HG03064 (cell line): ENCODE data around the gene MOB3B.

Source experiments
- ATAC-seq: cut with Tn5 transposase; IDR thresholded peaks from one replicate; pipeline ENCODE4 v1.9.1; 2021; ENCODE audit warnings: low read depth; ENCODE audit not compliant: unreplicated experiment

Gene MOB3B

DNA sequence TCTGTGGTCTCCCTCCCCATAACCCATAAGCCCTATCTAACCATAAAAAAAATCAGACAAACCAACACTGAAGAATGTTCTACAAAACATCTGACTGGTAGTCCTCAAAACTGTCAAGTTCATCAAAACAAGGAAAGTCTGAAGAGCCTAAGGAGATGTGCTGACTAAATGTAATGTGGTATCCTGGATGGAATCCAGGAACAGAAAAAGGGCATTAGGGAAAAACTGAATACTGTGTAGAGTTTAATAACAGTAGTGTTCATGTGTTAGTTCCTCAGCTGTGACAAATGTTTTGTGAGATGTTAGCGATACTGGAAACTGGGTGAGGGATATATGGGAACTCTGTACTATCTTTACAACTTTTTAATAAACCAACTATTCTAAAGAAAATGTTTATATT lies 157.0 kb downstream of the MOB3B start:
- no peak for ATAC-seq

DNA sequence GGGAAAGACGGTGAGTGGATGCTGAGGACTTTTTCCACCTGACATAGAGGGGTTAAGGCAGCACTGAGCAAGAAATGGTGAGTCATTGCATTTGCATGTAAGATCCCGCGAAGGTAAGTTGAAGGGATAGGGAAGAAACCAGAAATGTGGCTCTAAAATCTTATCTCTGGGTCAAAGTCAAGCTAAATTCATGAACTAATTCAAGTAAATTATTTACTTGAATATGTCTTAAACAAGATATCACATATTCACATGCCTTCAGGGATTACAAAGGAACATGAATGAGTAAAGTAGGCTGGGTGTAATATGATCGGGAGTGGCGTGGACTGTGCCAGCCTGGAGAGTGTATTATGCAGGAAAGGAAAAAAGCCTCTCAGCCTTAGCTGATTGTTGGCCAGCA lies 158.2 kb downstream of the MOB3B start:
- ATAC-seq = no peak

DNA sequence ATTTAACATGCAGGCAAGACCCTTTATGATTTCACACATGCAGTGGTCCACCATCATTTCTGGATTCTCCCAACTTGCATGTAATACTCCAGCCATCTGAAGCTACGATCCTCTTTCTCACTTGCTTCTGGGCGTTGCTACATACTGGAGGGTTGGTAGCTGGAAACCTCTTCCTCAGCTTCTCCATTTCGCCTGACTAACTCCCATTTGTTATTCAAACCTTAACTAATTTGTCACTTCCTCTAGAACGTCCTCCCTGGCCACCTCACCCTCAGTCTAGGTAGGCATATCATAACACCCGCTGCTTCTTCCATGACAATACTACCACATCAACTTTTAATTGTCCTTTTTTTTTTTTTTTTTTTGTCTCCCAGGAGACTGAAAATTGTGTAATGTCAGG lies 160.0 kb downstream of the MOB3B start:
- no peak for ATAC-seq

DNA sequence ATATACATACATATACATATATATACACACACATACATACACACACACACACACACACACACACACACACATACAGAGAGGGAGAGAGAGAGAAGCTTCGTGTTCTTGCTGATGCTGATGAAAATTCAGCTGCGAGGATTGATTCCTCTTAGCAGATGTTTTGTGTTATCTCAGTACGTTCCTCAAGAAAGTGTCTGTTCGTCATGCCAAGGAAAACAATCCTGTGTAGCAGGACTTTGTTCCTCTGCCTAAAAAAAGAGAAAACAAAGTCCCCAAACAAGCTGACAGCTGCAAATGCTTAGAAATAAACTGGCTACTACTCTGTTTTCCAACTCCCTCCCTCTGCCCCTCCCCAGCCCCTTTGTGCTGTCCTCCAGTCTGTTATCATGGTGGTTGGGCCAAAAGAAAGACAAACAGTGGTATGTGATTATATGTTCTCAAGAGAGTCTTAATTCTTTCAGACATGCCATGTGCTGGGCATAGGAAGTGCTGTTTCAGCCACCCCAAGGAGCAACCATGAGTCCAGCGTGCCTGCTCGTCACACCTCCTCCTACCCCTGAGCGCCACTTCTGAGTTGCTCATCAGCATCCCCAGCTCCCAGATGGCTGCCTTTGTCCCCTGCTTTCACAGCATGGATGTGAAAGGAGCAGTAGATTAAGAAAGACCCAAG lies 161.2 kb downstream of the MOB3B start:
- no peak for ATAC-seq

DNA sequence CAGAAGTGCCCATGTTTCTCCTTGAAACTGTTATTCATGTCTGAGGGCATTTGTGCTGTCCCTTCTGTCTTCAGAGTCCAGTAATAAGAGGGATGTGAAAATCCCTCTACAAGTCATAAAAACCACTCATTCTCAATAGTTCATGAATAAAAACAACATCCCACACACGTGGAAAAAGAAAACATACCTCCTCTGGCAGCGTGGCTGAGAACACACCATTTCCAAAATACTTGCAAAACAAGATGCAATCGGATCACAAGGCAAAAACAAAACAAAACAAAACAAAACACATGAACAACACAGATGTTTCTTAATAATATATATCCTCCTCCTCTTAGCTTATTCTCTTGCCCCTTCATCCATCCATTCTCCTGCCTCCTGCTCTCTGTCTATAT lies 161.7 kb downstream of the MOB3B start:
- ATAC-seq = no peak

DNA sequence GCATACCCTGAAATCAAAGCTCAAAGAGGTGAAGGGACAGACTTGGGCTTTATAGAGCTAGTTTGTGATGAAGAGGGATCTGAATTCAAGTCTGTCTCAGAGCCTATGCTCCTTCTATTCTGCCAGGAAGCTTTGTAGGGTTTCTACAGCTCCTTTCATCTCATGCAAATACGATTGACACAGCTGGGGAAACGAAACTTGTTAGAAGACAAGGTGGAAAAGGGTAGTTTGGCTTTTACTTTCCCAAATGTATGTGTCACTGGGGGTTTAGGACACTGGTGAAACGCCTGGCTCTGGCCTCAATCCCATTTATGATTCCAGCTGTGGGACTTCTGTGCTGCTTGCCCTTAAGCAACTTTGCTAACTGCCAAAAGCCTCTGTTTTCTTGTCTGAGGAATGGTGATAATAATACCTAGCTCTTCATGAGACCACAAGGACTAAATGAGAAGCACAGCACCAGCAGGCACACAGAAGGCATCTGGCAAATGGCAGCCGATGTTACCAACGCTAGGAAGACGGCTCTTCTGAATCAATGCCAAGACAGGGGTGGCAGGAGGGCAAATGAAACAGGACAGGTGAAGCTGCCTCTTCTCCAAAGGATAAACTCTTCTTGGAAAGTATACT lies 162.3 kb downstream of the MOB3B start:
- ATAC-seq = peak; percentile 63

DNA sequence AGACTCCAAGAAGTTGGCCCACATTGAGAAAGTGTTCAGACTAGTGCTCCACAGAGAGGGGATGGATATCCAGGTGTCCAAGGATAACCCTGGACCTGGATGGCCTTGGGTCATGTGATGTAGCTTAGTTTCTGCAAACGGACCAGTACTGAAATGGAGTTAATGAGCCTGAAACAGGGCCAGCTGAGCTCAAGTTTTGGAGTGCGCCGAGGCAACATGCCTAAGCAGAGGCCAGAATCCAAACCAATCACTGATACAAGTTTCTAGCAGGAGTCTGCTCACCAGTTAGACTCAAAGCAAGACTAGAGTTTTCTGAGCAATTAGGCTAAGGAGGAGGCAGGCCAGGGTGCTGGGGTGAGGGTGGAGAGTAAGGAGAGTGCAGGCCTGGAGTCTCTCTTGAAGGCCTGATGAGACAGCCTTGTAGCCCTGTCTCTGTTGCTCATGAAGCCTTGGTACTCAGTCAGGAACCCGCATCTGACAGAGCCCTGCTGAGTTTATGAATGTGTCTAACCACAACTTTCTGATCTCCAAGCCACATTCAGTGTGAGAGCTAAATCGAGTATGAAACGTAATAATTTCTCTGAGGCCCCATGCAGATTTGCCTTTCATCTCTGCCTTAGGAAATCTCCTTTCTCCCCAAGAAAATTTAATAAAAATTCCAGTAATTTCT lies 163.8 kb downstream of the MOB3B start:
- peak; percentile 89 for ATAC-seq

DNA sequence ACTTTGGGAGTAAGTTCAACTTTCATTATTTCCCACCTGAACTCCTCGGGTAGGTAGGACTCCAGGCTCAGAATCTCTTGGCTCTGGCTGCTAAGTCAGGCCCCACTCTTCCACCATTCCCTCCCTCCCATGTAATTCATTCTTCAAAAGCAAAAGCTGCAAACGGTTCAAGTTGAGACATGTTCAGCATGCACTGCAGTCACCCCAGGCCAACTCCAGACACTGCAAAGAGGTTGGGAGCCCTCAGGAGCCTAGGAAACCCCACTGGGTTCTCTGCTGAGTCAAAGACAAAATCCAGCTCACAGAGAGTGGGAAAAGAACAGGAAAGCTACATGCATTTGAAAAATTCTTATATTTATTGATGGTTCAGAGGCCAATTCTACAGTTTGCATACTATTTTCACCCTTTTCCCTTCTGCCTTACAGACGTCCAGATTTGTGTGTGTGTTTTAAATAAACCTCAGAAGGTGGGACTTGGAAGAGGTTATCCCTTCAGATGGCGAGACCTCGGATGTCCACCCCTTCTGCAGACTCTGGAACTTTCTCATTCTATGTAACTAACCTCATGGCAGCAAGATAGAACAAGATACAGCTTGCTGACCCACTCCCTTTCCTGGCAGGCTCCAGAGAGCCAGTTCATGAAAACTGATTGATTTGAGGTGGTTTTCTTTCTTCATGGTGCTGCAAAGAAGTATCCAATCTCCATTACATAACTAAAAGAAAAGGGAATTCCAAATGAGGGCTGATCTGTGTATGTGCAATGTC lies 167.0 kb downstream of the MOB3B start:
- ATAC-seq = no peak

DNA sequence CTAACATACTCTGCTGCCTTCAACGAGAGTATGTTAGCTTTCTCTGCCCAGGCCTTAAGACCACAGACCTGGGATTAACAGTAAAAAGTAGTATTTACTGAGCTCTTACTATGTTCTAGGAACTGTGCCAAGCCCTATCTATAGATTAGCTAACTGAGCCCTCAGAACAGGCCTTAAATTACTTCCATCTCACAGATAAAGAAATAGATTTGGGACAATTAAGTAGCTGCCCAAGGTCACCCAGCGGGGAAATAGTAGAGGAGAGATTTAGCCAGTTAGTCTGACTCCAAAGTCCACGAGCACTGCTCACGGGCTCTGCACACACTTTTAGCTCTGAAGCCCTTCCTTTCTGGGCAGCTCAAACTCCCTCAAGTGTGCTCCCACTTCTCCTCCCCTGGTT lies 168.1 kb downstream of the MOB3B start:
- ATAC-seq = no peak

DNA sequence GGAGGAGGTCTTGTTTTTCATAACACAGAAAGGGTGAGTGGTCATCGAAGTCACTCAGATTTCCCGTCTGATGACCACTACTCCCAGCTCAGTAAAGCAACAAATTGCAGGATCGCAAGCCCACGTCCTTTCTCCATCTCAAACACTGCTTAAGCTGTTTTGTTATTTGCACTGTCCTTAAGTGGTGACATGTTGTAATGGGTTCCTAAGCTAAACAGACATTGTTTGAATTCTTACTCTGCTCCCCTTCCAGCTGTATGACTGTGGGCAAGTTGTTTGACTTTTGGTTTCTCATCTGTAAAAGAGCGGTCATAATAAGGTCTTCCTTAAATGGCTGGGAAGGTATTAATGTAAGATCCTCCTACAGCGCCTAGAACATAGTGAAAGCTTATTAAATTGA lies 169.9 kb downstream of the MOB3B start:
- no peak for ATAC-seq

DNA sequence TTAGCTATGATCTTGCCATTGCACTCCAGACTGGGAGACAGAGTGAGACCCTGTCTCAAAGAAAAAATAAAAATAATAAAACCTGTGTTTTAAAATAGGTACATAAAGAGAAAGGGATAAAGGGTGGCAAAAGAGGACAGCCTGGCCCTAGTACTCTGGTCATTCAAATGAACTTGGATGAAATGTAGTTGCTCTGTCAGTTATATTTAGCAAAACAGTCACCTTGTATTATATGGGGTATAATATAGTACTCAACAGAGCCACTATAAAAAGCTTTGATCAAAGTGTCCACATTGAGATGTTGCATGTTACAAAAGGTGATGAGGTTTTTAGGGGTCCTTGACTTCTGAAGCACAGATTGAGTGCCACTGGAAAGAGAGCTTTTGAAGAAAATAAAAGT lies 171.6 kb downstream of the MOB3B start:
- no peak for ATAC-seq

DNA sequence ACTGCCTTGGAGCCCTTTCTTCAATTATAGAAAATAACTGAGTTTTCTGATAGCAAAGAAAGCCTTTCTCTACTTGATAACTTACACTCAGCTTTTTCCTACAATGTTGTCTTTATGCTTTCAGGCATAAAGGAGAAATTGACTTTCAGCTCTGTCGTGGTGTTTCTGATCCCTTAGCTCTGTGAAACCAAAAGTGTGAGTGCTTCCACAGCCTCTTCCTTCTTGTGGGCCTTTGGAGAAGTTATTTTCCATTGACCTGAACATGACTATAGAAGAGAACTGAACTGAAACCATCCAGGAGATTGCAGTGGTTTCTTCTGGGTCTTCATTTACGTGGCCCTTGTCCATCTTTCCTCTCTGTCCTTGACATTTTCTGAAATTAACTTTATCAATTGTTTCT lies 173.2 kb downstream of the MOB3B start:
- no peak for ATAC-seq

DNA sequence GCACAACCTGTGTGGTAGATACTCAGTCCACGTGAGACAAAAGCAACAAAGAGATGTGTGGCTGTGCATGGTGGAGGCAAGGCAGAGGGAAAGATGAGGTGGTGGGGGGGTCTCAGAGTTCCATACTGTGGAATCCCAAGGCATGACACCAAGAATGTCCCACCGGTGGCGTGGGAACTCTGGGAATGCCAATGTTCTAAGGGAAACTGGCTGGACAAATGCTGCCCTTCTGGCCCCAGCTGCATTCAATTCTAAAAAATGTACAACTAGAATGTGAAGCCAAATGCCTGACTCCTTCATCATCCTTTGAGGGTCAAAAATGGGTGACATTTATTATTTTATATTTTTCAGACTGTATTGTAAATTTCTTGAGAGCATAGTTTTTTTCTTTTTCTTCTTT lies 174.4 kb downstream of the MOB3B start:
- ATAC-seq = no peak

DNA sequence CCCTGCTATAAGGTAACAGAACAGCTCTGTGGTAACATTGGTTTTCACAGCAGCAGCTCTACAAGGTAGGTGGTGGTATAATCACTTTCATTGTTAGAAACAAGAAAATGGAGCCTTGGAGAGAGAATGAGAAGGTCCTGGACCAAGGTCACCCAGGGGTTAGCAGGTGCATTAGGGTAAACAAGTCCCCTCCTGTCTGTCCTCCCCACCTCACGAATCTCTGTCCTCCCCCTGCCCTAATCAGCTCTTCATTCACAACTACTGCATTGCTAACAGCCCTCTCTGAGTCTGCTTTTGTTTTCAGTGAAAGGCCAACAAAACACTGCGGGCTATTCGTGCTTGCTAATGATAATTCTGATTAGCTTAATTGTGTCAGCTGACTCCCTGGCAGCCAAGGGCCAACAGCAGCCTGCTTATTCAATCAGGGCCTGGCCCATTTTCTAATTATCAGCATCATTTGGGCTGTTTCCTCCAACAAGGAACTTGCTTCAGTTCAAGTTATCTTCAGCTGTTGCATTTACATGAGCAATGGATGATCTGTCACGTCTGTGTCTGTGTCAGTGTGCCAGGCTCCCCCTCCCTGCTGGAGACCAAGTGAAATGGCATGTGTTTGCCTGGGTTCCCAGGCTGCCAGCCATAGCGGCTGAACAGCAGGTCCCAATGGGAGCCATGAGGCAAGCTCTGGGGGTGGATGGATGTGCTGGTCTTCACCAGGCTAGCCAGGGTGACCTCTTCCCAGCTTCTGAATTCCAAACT lies 176.0 kb downstream of the MOB3B start:
- peak; percentile 89 for ATAC-seq

DNA sequence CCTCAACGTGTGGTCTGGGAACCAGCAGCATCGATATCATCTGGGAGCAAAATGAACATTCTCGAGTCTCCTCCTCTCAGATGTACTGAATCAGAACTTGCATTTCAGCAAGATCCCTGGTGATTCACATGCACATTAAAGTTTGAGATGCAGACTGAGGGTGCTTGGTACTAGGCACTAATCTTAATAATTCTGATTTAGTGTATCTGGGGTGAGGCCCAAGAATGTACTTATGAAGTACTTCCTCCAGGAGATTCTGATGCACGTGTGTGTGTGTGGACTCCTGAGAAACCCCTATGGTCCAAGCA lies 176.5 kb downstream of the MOB3B start:
- ATAC-seq = no peak

DNA sequence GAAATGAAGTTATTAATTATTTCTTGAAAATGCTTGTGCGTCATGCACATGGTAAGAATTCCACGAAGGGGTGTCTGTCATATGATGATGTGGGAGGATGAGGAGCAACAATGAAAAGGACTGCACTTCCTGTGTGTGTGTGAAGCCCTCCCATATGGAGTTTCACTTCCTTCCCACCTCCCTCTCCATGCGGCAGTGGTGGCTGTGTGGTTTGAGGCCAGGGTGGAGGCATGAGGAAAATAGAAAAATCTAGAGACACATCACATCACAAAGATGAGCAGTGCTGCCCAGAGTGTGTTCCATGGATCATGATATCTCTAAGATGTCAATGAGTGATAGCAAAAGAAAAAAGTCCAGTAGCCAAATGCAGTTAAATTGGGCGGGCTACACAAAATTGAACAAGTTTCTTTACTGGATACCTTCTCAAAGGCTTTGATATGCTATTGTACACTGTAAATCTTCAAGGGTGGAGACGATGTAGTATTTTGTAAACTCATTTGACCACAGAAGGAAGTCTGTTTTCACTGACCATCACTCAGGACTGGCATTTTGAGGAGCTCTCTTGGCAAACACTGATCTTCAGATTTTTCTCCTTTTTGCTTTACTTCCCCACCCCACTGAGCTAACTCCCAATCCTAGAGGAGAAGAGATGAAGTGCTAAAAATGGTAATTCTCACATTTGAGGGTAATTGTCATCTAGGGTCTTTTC lies 177.0 kb downstream of the MOB3B start:
- ATAC-seq = no peak

DNA sequence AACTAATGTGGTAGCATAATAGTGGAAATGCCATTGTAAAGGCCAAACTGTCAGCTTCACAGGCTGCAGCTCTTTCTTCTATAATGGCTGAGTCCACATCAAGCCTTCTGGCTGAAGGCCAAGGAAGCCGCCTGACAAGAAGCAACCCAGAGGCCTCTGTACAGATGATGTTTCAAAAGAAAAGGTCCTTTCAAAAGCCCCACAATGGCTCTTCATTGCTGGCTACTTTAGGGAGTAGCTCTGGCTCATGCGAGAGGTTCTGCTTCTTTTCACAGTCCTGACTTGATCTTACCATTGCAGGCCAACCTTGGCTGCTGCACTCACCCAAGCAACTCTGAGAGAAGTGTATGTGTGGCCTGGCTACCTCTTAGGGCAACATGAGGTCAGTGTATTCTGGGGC lies 178.2 kb downstream of the MOB3B start:
- ATAC-seq = no peak

DNA sequence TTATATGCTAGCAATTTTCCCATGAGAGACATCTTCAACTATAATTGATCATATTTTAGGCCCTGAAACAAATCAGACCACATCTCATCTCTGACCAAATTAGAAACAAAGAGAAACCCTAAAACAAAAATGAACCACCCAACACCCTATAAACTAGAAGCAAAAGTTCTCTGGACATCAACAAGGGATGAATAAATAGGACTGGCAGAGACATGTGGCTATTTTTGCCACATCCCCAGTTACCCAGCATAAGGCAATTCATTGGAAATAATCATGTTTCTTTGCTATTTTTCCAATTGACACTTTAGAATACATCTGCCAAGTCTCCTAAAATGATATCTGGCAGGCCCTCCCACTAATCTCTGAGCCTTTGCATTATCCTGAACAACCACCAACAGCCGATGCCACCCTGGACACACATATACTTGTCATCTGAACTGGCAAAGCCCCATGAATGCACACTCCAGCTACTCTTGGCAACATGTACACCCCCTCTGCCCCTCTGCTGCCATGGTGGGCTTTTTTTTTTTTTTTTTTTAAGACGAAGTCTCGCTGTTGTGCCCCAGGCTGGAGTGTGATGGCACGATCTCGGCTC lies 179.1 kb downstream of the MOB3B start:
- ATAC-seq = no peak

DNA sequence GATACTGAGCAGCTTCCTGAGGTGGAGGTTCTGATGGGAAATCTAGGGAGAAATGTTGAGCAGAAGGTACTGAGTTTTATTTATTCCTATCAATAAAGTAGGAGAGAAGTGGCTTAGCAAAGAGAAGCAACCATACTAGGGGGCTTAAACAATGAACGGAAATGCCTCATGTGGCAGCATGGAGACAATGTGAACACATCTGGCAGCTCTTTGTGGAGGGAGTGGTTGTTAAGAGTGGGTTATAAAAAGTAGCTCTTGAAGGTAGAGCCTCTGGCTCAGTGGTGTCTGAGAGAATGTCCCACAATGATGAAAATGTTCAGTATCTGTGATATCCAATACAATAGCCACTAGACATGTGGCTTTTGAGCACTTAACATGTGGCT lies 179.9 kb downstream of the MOB3B start:
- ATAC-seq = no peak
